ENCODE results near the gene TMEM203. TPM values are rescaled to one million over a fixed set of nuclear protein-coding genes. Genes with fewer than 3 reads are reported as not detected.

Gene TMEM203
- total and polyA plus RNA-seq, 2 of the 13 experiments (the other 11 are each of a cell fraction or from before 2014, with no cell fraction given) = 23.4 to 36.7 TPM

GRCh38 chr9:137242269-137243203 lies 37.1 kb upstream of the TMEM203 start (continued):
- TF ChIP-seq AGO2 (optimal IDR thresholded peaks at IDR 0.05; ENCODE audit: low read depth, low read length) (no peak), HNRNPL (IDR thresholded peaks at IDR 0.05; ENCODE audit: low read depth, low read length) (0 out of 2 replicates have a peak, but pooled peaks have one; percentile 52), PHF21A (CRISPR knock-in tag; IDR thresholded peaks at IDR 0.05) (peak; percentile 40; the same call in 1 of the 2 replicates), MEIS2 (CRISPR knock-in tag; IDR thresholded peaks at IDR 0.05) (no peak), ZNF24 (IDR thresholded peaks at IDR 0.05) (no peak), GTF2F1 (IDR thresholded peaks at IDR 0.05; ENCODE audit: low read length) (no peak), GPN1 (CRISPR knock-in tag; IDR thresholded peaks at IDR 0.05; ENCODE audit: borderline replicate concordance) (no peak), PAWR (CRISPR knock-in tag; IDR thresholded peaks at IDR 0.05; ENCODE audit: borderline replicate concordance) (no peak), ZNF513 (CRISPR knock-in tag; conservative IDR thresholded peaks at IDR 0.05) (no peak), SCMH1 (CRISPR knock-in tag; IDR thresholded peaks at IDR 0.05; ENCODE audit: borderline replicate concordance) (no peak), MIER2 (CRISPR knock-in tag; IDR thresholded peaks at IDR 0.05) (no peak), ZBTB20 (CRISPR knock-in tag; IDR thresholded peaks at IDR 0.05; ENCODE audit: borderline replicate concordance, low read depth) (0 out of 2 replicates have a peak, but pooled peaks have one; percentile 54), ZNF230 (CRISPR knock-in tag; IDR thresholded peaks at IDR 0.05) (no peak), FOSL2 (CRISPR knock-in tag; IDR thresholded peaks at IDR 0.05) (no peak), MAF1 (CRISPR knock-in tag; IDR thresholded peaks at IDR 0.05; ENCODE audit: borderline replicate concordance) (no peak), CHD4 (IDR thresholded peaks at IDR 0.05; ENCODE audit: borderline replicate concordance, low read length) (no peak), HNRNPK (IDR thresholded peaks at IDR 0.05; ENCODE audit: low read depth, low read length, poor library complexity, severe bottlenecking) (no peak), JUN (CRISPR knock-in tag; IDR thresholded peaks at IDR 0.05) (no peak), ZNF17 (CRISPR knock-in tag; IDR thresholded peaks at IDR 0.05) (no peak)
- TF ChIP-seq, protein P1, sequence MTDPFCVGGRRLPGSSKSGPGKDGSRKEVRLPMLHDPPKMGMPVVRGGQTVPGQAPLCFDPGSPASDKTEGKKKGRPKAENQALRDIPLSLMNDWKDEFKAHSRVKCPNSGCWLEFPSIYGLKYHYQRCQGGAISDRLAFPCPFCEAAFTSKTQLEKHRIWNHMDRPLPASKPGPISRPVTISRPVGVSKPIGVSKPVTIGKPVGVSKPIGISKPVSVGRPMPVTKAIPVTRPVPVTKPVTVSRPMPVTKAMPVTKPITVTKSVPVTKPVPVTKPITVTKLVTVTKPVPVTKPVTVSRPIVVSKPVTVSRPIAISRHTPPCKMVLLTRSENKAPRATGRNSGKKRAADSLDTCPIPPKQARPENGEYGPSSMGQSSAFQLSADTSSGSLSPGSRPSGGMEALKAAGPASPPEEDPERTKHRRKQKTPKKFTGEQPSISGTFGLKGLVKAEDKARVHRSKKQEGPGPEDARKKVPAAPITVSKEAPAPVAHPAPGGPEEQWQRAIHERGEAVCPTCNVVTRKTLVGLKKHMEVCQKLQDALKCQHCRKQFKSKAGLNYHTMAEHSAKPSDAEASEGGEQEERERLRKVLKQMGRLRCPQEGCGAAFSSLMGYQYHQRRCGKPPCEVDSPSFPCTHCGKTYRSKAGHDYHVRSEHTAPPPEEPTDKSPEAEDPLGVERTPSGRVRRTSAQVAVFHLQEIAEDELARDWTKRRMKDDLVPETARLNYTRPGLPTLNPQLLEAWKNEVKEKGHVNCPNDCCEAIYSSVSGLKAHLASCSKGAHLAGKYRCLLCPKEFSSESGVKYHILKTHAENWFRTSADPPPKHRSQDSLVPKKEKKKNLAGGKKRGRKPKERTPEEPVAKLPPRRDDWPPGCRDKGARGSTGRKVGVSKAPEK (CRISPR knock-in tag; IDR thresholded peaks at IDR 0.05; ENCODE audit: borderline replicate concordance) = no peak
- TF ChIP-seq, protein P2, sequence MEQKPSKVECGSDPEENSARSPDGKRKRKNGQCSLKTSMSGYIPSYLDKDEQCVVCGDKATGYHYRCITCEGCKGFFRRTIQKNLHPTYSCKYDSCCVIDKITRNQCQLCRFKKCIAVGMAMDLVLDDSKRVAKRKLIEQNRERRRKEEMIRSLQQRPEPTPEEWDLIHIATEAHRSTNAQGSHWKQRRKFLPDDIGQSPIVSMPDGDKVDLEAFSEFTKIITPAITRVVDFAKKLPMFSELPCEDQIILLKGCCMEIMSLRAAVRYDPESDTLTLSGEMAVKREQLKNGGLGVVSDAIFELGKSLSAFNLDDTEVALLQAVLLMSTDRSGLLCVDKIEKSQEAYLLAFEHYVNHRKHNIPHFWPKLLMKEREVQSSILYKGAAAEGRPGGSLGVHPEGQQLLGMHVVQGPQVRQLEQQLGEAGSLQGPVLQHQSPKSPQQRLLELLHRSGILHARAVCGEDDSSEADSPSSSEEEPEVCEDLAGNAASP (CRISPR knock-in tag; IDR thresholded peaks at IDR 0.05; ENCODE audit: borderline replicate concordance) = no peak
